Esophagus squamous epithelium (tissue), 4 donors: ENCODE measurements around the gene SINHCAF.

Experiments used
- CTCF ChIP-seq, 6 experiments: fragments of 450-650 bp in 4 of 6; fragments of 200-600 bp in 2 of 6; sonication (generic) in 2 of 6; IDR thresholded peaks; one replicate each; pipeline ENCODE4 v1.5.1; 2016 to 2019; ENCODE audit warnings: antibody characterized with exemption in 6 of 6, mild to moderate bottlenecking in 4 of 6, moderate library complexity in 4 of 6
- POLR2A ChIP-seq, 4 donors: fragments of 450-650 bp; IDR thresholded peaks; one replicate each; pipeline ENCODE4 v1.6.1; 2017; ENCODE audit warnings: antibody characterized with exemption in 4 of 4, mild to moderate bottlenecking in 4 of 4, moderate library complexity in 3 of 4

- TF ChIP-seq CTCF (IDR thresholded peaks at IDR 0.05) (no peak), POLR2A (IDR thresholded peaks at IDR 0.05) (no peak)
Measured at GRCh38 chr12:31257784-31258183, 68.2 kb downstream of the SINHCAF start.
